Nephron progenitor cell (in vitro differentiated cells): ENCODE results near the gene PAK4.

Source experiments
- DNase-seq: peaks from one replicate; pipeline ENCODE4 v3.0.0; 2021
- H3K27ac Mint-ChIP-seq: 2 replicates; pipeline ENCODE4 v1.8.0; 2021; ENCODE audit warnings: mild to moderate bottlenecking, moderate library complexity, mixed read lengths
- H3K27me3 Mint-ChIP-seq: 2 replicates; pipeline ENCODE4 v1.8.0; 2021; ENCODE audit warnings: mild to moderate bottlenecking, low read depth, mixed read lengths; ENCODE audit not compliant: poor library complexity
- H3K36me3 Mint-ChIP-seq: 2 replicates; pipeline ENCODE4 v1.8.0; 2021; ENCODE audit warnings: low read depth, mixed read lengths
- H3K4me1 Mint-ChIP-seq: 2 replicates; pipeline ENCODE4 v1.8.0; 2021; ENCODE audit warnings: mixed read lengths
- H3K4me3 Mint-ChIP-seq: 2 replicates; pipeline ENCODE4 v1.8.0; 2021; ENCODE audit warnings: mild to moderate bottlenecking, moderate library complexity, mixed read lengths
- H3K9me3 Mint-ChIP-seq: 2 replicates; pipeline ENCODE4 v1.8.0; 2021; ENCODE audit warnings: mild to moderate bottlenecking, moderate library complexity, mixed read lengths
- CTCF ChIP-seq: fragments of 200-600 bp; sonication (generic); IDR thresholded peaks from 2 replicates; pipeline ENCODE4 v1.5.0; 2021; ENCODE audit warnings: antibody characterized with exemption

PAK4 gene

DNA sequence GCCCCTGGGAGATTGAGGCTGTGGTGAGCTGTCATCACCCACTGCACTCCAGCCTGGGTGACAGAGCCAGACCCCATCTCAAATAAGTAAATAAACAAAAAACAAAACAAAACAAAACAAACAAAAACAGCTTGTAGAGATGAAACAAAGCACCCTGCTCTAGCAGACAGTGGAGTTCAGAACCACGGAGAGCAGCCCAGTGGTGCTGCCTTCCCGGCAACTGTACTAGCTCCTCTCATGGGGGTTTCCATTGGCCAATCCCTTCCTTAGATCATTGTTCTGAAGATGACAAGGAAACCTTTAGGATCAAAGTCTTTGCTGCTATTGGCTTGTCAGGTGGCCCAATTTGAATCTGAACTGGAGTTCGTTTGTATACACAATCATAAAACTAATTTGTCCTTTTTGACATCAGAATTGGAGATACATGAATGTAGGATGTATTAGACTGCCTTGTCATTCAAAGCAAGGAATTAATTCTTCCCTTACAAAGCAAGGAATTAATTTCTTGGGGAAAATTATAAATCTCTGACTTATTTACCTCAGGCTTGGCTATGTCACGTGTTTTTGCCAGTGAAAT lies 98.2 kb downstream of the PAK4 start:
- Mint-ChIP-seq H3K27ac (no peak overlapping the region), H3K4me3 (no peak overlapping the region), H3K36me3 (no peaks in the 10 kb centered on the region), H3K4me1 (no peaks in the 10 kb centered on the region), H3K9me3 (no peaks in the 10 kb centered on the region), H3K27me3 (peaks cover 77% of the 10 kb centered on the region)
- TF ChIP-seq CTCF: no peak
- DNase-seq: peak; percentile 71

- no peak overlapping the region for H3K27ac Mint-ChIP-seq
- no peak overlapping the region for H3K4me3 Mint-ChIP-seq
- TF ChIP-seq CTCF: no peak
- H3K4me1 Mint-ChIP-seq: no peaks in the 10 kb centered on the region
- DNase-seq: no peak
- H3K27me3 Mint-ChIP-seq: peaks cover 79% of the 10 kb centered on the region
- no peaks in the 10 kb centered on the region for H3K9me3 Mint-ChIP-seq
- no peaks in the 10 kb centered on the region for H3K36me3 Mint-ChIP-seq
Observed at GRCh38 chr19:39224910-39225309, 99.3 kb downstream of the PAK4 start.
